Measurements from ENCODE around the gene P4HA3.

DNA sequence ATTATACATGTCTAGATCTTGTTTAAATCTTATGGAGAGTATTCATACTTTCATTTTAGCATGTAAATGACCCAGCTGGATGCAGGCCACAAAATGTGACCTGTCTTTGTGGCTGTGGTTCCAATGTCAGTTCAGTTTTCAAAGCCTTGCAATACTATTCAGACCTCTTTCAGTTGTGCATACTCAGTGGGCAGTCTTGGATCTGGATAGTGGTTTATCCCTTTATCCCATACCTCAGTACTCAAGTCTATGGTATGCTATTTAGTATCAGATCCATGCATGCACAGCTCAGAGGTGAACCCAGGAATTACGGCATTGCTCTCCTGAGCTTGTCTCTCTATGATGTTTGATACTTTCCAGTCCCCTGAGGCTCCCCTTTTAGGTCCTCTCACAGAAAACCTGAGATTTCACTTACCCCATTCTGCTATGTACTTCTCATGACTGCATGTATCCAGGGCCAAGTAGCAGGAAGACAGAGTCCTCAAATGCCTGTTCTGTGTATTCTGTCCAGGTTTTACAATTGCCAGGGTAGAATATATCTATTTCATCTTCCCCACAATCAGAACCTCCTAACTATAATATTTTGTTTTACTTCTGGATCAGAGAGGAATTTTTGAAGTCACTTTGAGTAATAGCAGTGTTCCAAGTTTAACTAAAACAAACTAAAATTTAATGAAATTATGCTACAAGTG, 6.9 kb upstream of the P4HA3 start:
- TF ChIP-seq, protein P1, sequence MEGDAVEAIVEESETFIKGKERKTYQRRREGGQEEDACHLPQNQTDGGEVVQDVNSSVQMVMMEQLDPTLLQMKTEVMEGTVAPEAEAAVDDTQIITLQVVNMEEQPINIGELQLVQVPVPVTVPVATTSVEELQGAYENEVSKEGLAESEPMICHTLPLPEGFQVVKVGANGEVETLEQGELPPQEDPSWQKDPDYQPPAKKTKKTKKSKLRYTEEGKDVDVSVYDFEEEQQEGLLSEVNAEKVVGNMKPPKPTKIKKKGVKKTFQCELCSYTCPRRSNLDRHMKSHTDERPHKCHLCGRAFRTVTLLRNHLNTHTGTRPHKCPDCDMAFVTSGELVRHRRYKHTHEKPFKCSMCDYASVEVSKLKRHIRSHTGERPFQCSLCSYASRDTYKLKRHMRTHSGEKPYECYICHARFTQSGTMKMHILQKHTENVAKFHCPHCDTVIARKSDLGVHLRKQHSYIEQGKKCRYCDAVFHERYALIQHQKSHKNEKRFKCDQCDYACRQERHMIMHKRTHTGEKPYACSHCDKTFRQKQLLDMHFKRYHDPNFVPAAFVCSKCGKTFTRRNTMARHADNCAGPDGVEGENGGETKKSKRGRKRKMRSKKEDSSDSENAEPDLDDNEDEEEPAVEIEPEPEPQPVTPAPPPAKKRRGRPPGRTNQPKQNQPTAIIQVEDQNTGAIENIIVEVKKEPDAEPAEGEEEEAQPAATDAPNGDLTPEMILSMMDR (IDR thresholded peaks at IDR 0.05; ENCODE audit: insufficient read depth, low read length), result no peak
- no peak for TF ChIP-seq POLR2AphosphoS5 (IDR thresholded peaks at IDR 0.05; ENCODE audit: low read depth)
- TF ChIP-seq SPI1 (IDR thresholded peaks at IDR 0.05; ENCODE audit: borderline replicate concordance, low read depth), result no peak
